DND-41 (cell line): Measurements from ENCODE around the gene SMARCD2.
"Not testable (repeated sequence)": the region's sequence is repeated elsewhere in the genome, so short reads cannot be mapped to it uniquely, and the experiment has no call there.

Source experiments
- ATAC-seq: fragments of 200-7000 bp; cut with Tn5 transposase; 3 replicates; pipeline ENCODE4 v1.9.1; 2021; ENCODE audit warnings: low read depth; ENCODE audit not compliant: insufficient read depth
- DNase-seq: peaks from one replicate; pipeline ENCODE4 v3.0.0-alpha.2; 2020
- H2AFZ ChIP-seq: 2 replicates; pipeline ENCODE4 v1.6.0; 2012; ENCODE audit warnings: low read depth, low read length
- H3K27ac ChIP-seq: 2 replicates; pipeline ENCODE4 v1.5.1; 2012; ENCODE audit warnings: low read length, inconsistent platforms
- H3K27me3 ChIP-seq: fragments of 200-600 bp; sonication (generic); 2 replicates; pipeline ENCODE4 v1.6.0; 2012; ENCODE audit warnings: low read length, mild to moderate bottlenecking, inconsistent platforms; ENCODE audit not compliant: insufficient read depth, poor library complexity
- H3K36me3 ChIP-seq: 2 replicates; pipeline ENCODE4 v1.5.1; 2012; ENCODE audit warnings: low read length, inconsistent platforms; ENCODE audit not compliant: insufficient read depth
- H3K4me1 ChIP-seq: 2 replicates; pipeline ENCODE4 v1.5.1; 2012; ENCODE audit warnings: mild to moderate bottlenecking, low read length; ENCODE audit not compliant: insufficient read depth
- H3K4me2 ChIP-seq: 2 replicates; pipeline ENCODE4 v1.6.0; 2012; ENCODE audit warnings: mild to moderate bottlenecking, moderate library complexity, low read length, inconsistent platforms; ENCODE audit not compliant: insufficient read depth
- H3K4me3 ChIP-seq, 2 experiments: fragments of 200-600 bp in 1 of 2; shearing (Covaris generic) in 1 of 2; 2 replicates each; pipeline ENCODE4 v1.5.1; 2012 to 2016; ENCODE audit warnings: inconsistent platforms in 2 of 2, low read length in 2 of 2, mild to moderate bottlenecking in 2 of 2, low read depth in 1 of 2, moderate library complexity in 1 of 2
- H3K79me2 ChIP-seq: 2 replicates; pipeline ENCODE4 v1.6.0; 2012; ENCODE audit warnings: low read length, inconsistent platforms; ENCODE audit not compliant: insufficient read depth
- H3K9ac ChIP-seq: 2 replicates; pipeline ENCODE4 v1.6.0; 2012; ENCODE audit warnings: low read depth, mild to moderate bottlenecking, inconsistent platforms, low read length, moderate library complexity
- H3K9me3 ChIP-seq: 2 replicates; pipeline ENCODE4 v1.5.1; 2012; ENCODE audit warnings: low read length, moderate library complexity, mild to moderate bottlenecking, inconsistent platforms; ENCODE audit not compliant: insufficient read depth, severe bottlenecking
- H4K20me1 ChIP-seq: 2 replicates; pipeline ENCODE4 v1.6.0; 2012; ENCODE audit warnings: low read length; ENCODE audit not compliant: insufficient read depth
- EZH2 ChIP-seq: IDR thresholded peaks from 3 replicates; pipeline ENCODE4 v1.6.1; 2012; ENCODE audit warnings: borderline replicate concordance, low read depth, mild to moderate bottlenecking, moderate library complexity, low read length, inconsistent platforms; ENCODE audit not compliant: severe bottlenecking
- TF ChIP-seq, protein P1 (sequence below): IDR thresholded peaks from 2 replicates; pipeline ENCODE4 v1.5.1; 2012; ENCODE audit warnings: borderline replicate concordance, low read length, moderate library complexity, mild to moderate bottlenecking; ENCODE audit not compliant: poor library complexity, severe bottlenecking; ENCODE audit errors: extremely low read depth

SMARCD2 gene

DNA sequence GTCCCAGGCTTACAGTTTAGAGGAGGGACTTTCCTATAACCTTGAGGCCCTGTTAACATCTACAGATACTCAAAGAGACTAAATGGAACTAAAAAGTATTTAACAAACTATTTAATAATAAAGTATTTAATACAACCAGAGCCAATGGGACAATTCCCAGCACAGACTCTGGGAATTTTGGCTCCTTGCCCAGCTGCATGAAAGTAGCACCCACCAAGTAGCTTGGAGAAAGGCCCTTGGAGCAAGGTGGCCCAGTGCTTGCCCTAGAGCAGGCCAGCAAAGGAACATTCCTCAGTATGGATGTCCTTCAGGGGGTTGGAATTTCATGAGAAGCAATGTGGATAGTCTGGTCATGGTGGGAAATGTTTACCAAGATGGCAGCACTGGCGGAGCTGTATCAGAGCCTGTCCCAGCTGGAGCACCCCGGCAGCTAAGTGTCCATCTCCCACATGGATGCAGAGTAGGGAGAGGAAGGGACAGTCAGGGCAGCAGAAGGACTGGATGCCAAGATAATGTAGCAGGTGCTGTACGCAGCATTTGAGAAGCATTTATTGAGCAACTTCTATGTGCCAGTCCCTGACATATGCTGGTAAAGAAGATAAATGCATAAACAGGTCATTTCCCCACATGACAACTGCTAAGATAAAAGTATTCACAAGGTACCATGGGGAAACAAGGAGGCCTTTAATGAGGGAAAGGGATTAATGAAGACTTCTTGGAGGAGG lies 5.2 kb upstream of the SMARCD2 start:
- no peak overlapping the region for H3K4me3 ChIP-seq
- no peak overlapping the region for H2AFZ ChIP-seq
- H3K79me2 ChIP-seq, result no peaks in the 10 kb centered on the region
- no peak overlapping the region for H3K27ac ChIP-seq
- no peak overlapping the region for H3K4me2 ChIP-seq
- no peaks in the 10 kb centered on the region for H3K36me3 ChIP-seq
- no peaks in the 10 kb centered on the region for H3K9me3 ChIP-seq
- no peak for DNase-seq
- no peaks in the 10 kb centered on the region for H4K20me1 ChIP-seq
- no peak for TF ChIP-seq EZH2
- peaks cover 10% of the 10 kb centered on the region for H3K4me1 ChIP-seq
- no peaks in the 10 kb centered on the region for H3K27me3 ChIP-seq
- H3K9ac ChIP-seq, result no peak overlapping the region
- no peak for ATAC-seq

- ATAC-seq (no peak), DNase-seq (no peak)
Observed at GRCh38 chr17:63845509-63845908, 3.0 kb upstream of the SMARCD2 start.

DNA sequence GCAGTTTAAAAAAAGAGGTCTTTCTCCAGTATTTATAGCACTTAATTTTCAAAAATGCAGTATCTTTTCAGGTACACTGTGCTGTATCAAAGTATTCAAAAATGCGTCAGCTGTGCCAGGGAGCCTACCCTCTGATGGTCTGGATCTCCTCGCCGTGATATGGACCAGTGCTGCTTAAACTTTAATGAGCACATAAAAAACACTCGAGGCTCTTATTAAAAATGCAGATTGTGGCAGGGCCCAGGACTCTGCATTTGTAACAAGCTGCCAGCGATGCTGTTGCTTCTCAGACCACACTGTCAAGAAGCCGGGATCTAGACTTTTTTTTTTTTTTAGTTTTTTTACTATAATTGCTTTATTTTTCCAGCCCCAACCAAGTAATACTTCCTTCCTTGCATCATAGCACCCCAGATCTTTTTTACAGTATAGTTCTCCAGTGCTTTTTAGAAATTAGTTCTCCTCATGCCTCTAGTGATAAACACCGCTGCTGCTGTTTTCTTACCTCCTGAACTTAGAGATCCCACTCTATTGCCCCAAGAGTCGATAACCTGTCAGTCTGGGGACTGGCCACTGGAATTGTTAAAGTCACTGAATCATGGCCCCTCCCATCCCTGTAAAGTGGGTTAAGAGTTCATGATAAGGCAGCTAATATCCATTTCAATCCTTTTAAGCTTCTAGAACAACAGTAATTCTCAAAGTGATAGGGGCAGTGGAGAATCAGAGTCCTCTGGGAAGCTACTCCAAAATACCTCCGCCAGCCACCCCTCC lies 1.6 kb upstream of the SMARCD2 start:
- Histone ChIP-seq H3K4me2 (peak overlapping the region; percentile 73), H2AFZ (peak overlapping the region; percentile 91), H4K20me1 (peaks cover 26% of the 10 kb centered on the region), H3K9me3 (no peaks in the 10 kb centered on the region), H3K4me1 (peaks cover 34% of the 10 kb centered on the region), H3K4me3 (peak overlapping the region; percentile 68 to 81; a peak in 3 of 4 replicates), H3K27ac (peak overlapping the region; percentile 96), H3K79me2 (peaks cover 35% of the 10 kb centered on the region), H3K9ac (peak overlapping the region; percentile 71), H3K36me3 (peaks cover 12% of the 10 kb centered on the region; the same call in 1 of the 2 replicates), H3K27me3 (no peaks in the 10 kb centered on the region)
- TF ChIP-seq, protein P1, sequence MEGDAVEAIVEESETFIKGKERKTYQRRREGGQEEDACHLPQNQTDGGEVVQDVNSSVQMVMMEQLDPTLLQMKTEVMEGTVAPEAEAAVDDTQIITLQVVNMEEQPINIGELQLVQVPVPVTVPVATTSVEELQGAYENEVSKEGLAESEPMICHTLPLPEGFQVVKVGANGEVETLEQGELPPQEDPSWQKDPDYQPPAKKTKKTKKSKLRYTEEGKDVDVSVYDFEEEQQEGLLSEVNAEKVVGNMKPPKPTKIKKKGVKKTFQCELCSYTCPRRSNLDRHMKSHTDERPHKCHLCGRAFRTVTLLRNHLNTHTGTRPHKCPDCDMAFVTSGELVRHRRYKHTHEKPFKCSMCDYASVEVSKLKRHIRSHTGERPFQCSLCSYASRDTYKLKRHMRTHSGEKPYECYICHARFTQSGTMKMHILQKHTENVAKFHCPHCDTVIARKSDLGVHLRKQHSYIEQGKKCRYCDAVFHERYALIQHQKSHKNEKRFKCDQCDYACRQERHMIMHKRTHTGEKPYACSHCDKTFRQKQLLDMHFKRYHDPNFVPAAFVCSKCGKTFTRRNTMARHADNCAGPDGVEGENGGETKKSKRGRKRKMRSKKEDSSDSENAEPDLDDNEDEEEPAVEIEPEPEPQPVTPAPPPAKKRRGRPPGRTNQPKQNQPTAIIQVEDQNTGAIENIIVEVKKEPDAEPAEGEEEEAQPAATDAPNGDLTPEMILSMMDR, result no peak
- no peak for TF ChIP-seq EZH2
- no peak for DNase-seq
- no peak for ATAC-seq

More at GRCh38 chr17:63845509-63845908, 3.0 kb upstream of the SMARCD2 start:
- Histone ChIP-seq H3K79me2 (peaks cover 22% of the 10 kb centered on the region), H2AFZ (no peak overlapping the region), H3K9me3 (no peaks in the 10 kb centered on the region), H3K9ac (no peak overlapping the region), H3K4me3 (no peak overlapping the region), H3K36me3 (peaks cover 7% of the 10 kb centered on the region; the same call in 1 of the 2 replicates), H3K27ac (no peak overlapping the region), H4K20me1 (peaks cover 17% of the 10 kb centered on the region), H3K4me1 (peaks cover 22% of the 10 kb centered on the region), H3K4me2 (no peak overlapping the region), H3K27me3 (no peaks in the 10 kb centered on the region)
- no peak for TF ChIP-seq EZH2
- TF ChIP-seq, protein P1, result no peak

- Histone ChIP-seq H3K27ac (peak overlapping the region; percentile 96), H3K4me1 (peaks cover 36% of the 10 kb centered on the region), H2AFZ (peak overlapping the region; percentile 91), H3K4me3 (peak overlapping the region; percentile 68 to 81; a peak in 3 of 4 replicates), H3K9ac (peak overlapping the region; percentile 71), H4K20me1 (peaks cover 33% of the 10 kb centered on the region), H3K36me3 (peaks cover 12% of the 10 kb centered on the region; the same call in 1 of the 2 replicates), H3K4me2 (peak overlapping the region; percentile 73), H3K79me2 (peaks cover 42% of the 10 kb centered on the region)
- H3K27me3 ChIP-seq, H3K9me3 ChIP-seq: not testable (repeated sequence)
- DNase-seq (peak; percentile 61), ATAC-seq (peak; percentile 4; the same call in 1 of the 3 replicates)
Observed at GRCh38 chr17:63843387-63843888, 953 bp upstream of the SMARCD2 start.
